Limb (tissue), 2 donors: Measurements from ENCODE around the gene VAT1.
"Not testable (repeated sequence)": the region's sequence is repeated elsewhere in the genome, so short reads cannot be mapped to it uniquely, and the experiment has no call there.

Source experiments
- DNase-seq, 2 donors: peaks; one replicate each; pipeline ENCODE4 v3.0.0-alpha.2; 2016; ENCODE audit errors: extremely low spot score in 2 of 2

VAT1 gene

DNA sequence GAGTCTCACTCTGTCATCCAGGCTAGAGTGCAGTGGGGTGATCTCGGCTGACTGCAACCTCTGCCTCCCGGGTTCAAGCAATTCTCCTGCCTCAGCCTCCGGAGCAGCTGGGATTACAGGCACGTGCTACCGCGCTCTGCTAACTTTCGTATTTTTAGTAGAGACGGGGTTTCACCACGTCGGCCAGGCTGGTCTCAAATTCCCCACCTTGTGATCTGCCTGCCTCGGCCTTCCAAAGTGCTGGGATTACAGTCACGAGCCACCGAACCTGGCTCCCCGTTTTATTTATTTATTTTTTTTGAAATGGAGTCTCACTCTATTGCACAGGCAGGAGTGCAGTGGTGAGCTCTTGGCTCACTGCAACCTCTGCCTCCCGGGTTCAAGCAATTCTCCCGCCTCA lies 46.5 kb downstream of the VAT1 start:
- not testable (repeated sequence) for DNase-seq

GRCh38 chr17:42975265-42975664 lies 46.9 kb downstream of the VAT1 start:
- no peak for DNase-seq

GRCh38 chr17:42973323-42973722 lies 48.9 kb downstream of the VAT1 start:
- not testable (repeated sequence) for DNase-seq

DNA sequence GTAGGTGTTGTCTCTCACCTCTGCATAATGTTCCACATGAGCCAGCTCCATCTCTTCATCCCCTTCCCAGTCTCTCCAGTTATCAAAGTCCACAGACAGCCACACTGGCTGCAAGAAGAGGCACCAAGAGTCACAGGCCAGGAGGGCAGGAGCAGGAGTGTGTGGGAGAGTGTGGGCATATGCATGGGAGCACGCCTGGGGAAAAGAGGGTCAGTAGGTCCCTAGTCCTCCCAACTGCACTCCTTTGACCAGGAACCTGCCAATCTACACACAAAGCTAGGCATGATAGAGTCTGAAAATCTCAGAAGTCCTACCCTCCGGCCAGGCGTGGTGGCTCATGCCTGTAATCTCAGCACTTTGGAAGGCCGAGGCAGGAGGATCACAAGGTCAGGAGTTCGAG lies 50.6 kb downstream of the VAT1 start:
- no peak for DNase-seq

DNA sequence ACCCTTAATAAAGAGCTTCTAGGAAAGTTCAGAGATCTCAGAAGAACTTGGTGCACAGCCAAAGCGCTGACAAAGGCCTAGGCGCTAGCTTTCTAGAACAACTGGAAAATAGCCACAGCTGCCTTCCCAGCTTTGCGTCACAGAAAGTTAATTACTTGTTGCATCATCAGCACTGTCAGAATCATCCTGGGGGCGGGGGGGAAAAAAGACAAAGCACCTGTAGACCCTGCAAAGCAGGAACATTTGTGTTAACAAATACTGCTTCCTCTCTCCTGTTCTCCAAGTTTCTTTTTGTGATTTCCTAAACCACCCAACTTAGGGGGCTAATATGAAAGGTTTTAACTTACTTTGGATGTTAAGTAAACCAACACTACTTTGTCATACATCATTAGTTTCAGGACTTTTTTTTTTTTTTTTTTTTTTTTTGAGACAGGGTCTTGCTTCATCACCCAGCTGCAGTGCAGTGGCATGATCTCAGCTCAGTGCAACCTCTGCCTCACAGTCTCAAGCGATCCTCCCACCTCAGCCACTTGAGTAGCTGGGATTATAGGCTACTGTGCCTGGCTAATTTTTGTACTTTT lies 53.1 kb downstream of the VAT1 start:
- no peak for DNase-seq

DNA sequence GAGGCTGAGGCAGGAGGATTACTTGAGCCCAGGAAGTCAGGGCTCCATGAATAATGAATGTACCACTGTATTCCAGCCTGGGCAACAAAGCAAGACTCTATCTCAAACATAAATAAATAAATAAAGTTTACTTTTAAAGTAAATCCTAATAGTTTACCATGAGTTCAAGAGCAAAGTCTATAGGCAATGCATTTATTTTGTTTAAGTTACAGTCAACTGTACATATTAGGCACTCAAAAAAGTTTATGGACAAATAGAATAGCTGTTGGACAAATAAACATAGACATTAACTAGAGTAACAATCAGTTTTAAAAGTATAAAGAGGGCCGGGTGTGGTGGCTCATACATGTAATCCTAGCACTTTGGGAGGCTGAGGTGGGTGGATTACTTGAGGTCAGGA lies 54.3 kb downstream of the VAT1 start:
- DNase-seq = no peak
